Stimulated activated CD4-positive, alpha-beta T cell treated with anti-CD3 and anti-CD28 coated beads, Interleukin-12 subunit alpha, Interleukin-12 subunit beta, amount 100 ng/mL, for 24 hours (primary cell): Measurements from ENCODE around the gene CLCN2.

Experiments
- DNase-seq, 2 experiments: peaks; one replicate each; pipeline ENCODE4 v3.0.0-alpha.2; 2020; ENCODE audit warnings: low read depth in 2 of 2

The CLCN2 gene

GRCh38 chr3:184360070-184360928, 1.1 kb downstream of the CLCN2 start:
- DNase-seq, result no peak

GRCh38 chr3:184359610-184360009, 1.8 kb downstream of the CLCN2 start:
- no peak for DNase-seq

GRCh38 chr3:184358921-184359350, 2.5 kb downstream of the CLCN2 start:
- DNase-seq, result no peak

- no peak for DNase-seq
Measured at GRCh38 chr3:184358124-184358767, 3.2 kb downstream of the CLCN2 start.

- DNase-seq, result no peak
Measured at GRCh38 chr3:184357248-184358123, 3.9 kb downstream of the CLCN2 start.

- no peak for DNase-seq
Measured at GRCh38 chr3:184355261-184356040, 6.0 kb downstream of the CLCN2 start.

- DNase-seq, result no peak
Measured at GRCh38 chr3:184354754-184355153, 6.7 kb downstream of the CLCN2 start.

- peak in 1 of 2 experiments; percentile 57 for DNase-seq
Measured at GRCh38 chr3:184354121-184354728, 7.2 kb downstream of the CLCN2 start.

- DNase-seq, result no peak
Measured at GRCh38 chr3:184353546-184353941, 7.9 kb downstream of the CLCN2 start.

- no peak for DNase-seq
Measured at GRCh38 chr3:184352897-184353545, 8.4 kb downstream of the CLCN2 start.

GRCh38 chr3:184352149-184352785, 9.1 kb downstream of the CLCN2 start:
- no peak for DNase-seq

GRCh38 chr3:184351511-184352148, 9.8 kb downstream of the CLCN2 start:
- no peak for DNase-seq

GRCh38 chr3:184350618-184351017, 10.8 kb downstream of the CLCN2 start:
- DNase-seq, result no peak

- DNase-seq, result no peak
Measured at GRCh38 chr3:184349563-184350470, 11.6 kb downstream of the CLCN2 start.

GRCh38 chr3:184348057-184348382, 13.4 kb downstream of the CLCN2 start:
- no peak for DNase-seq

GRCh38 chr3:184347321-184348056, 13.9 kb downstream of the CLCN2 start:
- no peak for DNase-seq

- DNase-seq, result no peak
Measured at GRCh38 chr3:184346480-184347190, 14.8 kb downstream of the CLCN2 start.
